Measurements from ENCODE around the gene ZFYVE9. TPM values are rescaled to one million over a fixed set of nuclear protein-coding genes. Genes with fewer than 3 reads are reported as not detected.

Gene ZFYVE9
- total RNA-seq, 1 experiment from 2014 or later = 18.0 TPM

- ChIA-PET POLR2A (no interaction called here), CTCF (no interaction called here)
- no peak for TF ChIP-seq SIN3A (IDR thresholded peaks at IDR 0.05; ENCODE audit: borderline replicate concordance, insufficient read depth, low read depth, low read length)
- TF ChIP-seq TCF7L2 (IDR thresholded peaks at IDR 0.05; ENCODE audit: low read depth, low read length) = no peak
- TF ChIP-seq POLR2AphosphoS5 (IDR thresholded peaks at IDR 0.05; ENCODE audit: low read depth, low read length) = no peak
- no peak for TF ChIP-seq CTCF (IDR thresholded peaks at IDR 0.05)
- no peak for TF ChIP-seq REST (IDR thresholded peaks at IDR 0.05; ENCODE audit: insufficient read depth in 1 of 2, low read depth in 2 of 2, low read length in 1 of 2)
- ATAC-seq (no peak), DNase-seq (ENCODE audit: low read depth, low spot score) (no peak)
- no peaks in the 10 kb centered on the region for H3K9me3 ChIP-seq (ENCODE audit: control insufficient read depth, insufficient read depth, low read depth, low read length)
- no peaks in the 10 kb centered on the region for H3K4me1 ChIP-seq (ENCODE audit: control insufficient read depth, insufficient read depth, low read length)
- no TSS peak for BruUV-seq (replicated peaks)
- no peaks in the 10 kb centered on the region for H3K36me3 ChIP-seq (ENCODE audit: control insufficient read depth, insufficient read depth, low read length)
- H3K4me3 ChIP-seq (ENCODE audit: low read depth in 2 of 2, low read length in 2 of 2) = no peak overlapping the region
- intact Hi-C loops (cut with micrococcal nuclease; ENCODE audit: unreplicated experiment) = no loop called here
- in situ Hi-C loops (cut with HindIII; ENCODE audit: low pct_unique_long_range_greater_than_20kb, low sequenced_read_pairs) = no loop called here
- H3K27me3 ChIP-seq (ENCODE audit: control insufficient read depth, insufficient read depth, low read length) = no peaks in the 10 kb centered on the region
- H3K27ac ChIP-seq (ENCODE audit: low read length) = no peak overlapping the region
Observed at GRCh38 chr1:52102336-52103013, 39.4 kb upstream of the ZFYVE9 start.

- in situ Hi-C loops (cut with HindIII; ENCODE audit: low pct_unique_long_range_greater_than_20kb, low sequenced_read_pairs) = no loop called here
- POLR2A ChIA-PET = no interaction called here
Observed at GRCh38 chr1:52111492-52111891, 30.4 kb upstream of the ZFYVE9 start.

More at GRCh38 chr1:52111492-52111891, 30.4 kb upstream of the ZFYVE9 start:
- H3K36me3 ChIP-seq (ENCODE audit: control insufficient read depth, insufficient read depth, low read length) = no peaks in the 10 kb centered on the region
- ATAC-seq (no peak), DNase-seq (ENCODE audit: low read depth, low spot score) (no peak)
- H3K9me3 ChIP-seq (ENCODE audit: control insufficient read depth, insufficient read depth, low read depth, low read length) = no peaks in the 10 kb centered on the region
- H3K27me3 ChIP-seq (ENCODE audit: control insufficient read depth, insufficient read depth, low read length) = peaks cover 3% of the 10 kb centered on the region; the same call in 1 of the 2 replicates
- TF ChIP-seq REST (IDR thresholded peaks at IDR 0.05; ENCODE audit: insufficient read depth in 1 of 2, low read depth in 2 of 2, low read length in 1 of 2) = no peak
- intact Hi-C loops (cut with micrococcal nuclease; ENCODE audit: unreplicated experiment) = no loop called here
- CTCF ChIA-PET = no interaction called here
- no peak overlapping the region for H3K27ac ChIP-seq (ENCODE audit: low read length)
- BruUV-seq (replicated peaks) = no TSS peak
- H3K4me3 ChIP-seq (ENCODE audit: low read depth in 2 of 2, low read length in 2 of 2) = no peak overlapping the region
- no peaks in the 10 kb centered on the region for H3K4me1 ChIP-seq (ENCODE audit: control insufficient read depth, insufficient read depth, low read length)
